Omental fat pad (tissue), 4 donors: Measurements from ENCODE around the gene ARF3. TPM values are rescaled to one million over a fixed set of nuclear protein-coding genes. Genes with fewer than 3 reads are reported as not detected.

Source experiments
- ATAC-seq: fragments of 150-250 bp; one replicate; pipeline ENCODE4 v1.9.1; 2016; ENCODE audit warnings: mild to moderate bottlenecking, moderate library complexity; ENCODE audit not compliant: low FRiP score
- DNase-seq: peaks from one replicate; pipeline ENCODE4 v3.0.0-alpha.2; 2019; ENCODE audit warnings: low spot score
- CTCF ChIP-seq, 3 donors: fragments of 450-650 bp; IDR thresholded peaks; one replicate each; pipeline ENCODE4 v1.5.1; 2016 to 2017; ENCODE audit warnings: antibody characterized with exemption in 3 of 3, mild to moderate bottlenecking in 3 of 3, moderate library complexity in 2 of 3
- total RNA-seq, 4 donors: library from RNA; depleted of rRNA; stranded (reverse); fragments of >200 nt; gene quantifications; one replicate each; pipeline ENCODE4 v1.1.0, GENCODE V29; 2016

ARF3 gene
- total RNA-seq, 4 donors from 2014 or later = 57.1 to 91.5 (median 68.3) TPM

GRCh38 chr12:48969833-48970701, 12.8 kb upstream of the ARF3 start:
- peak; percentile 67 for ATAC-seq
- no peak for TF ChIP-seq CTCF (IDR thresholded peaks at IDR 0.05)
- no peak for DNase-seq

- ATAC-seq (no peak), DNase-seq (no peak)
- TF ChIP-seq CTCF (IDR thresholded peaks at IDR 0.05) = no peak
Measured at GRCh38 chr12:48969160-48969771, 12.0 kb upstream of the ARF3 start.

GRCh38 chr12:48968467-48968866, 11.2 kb upstream of the ARF3 start:
- ATAC-seq = no peak
- no peak for DNase-seq
- no peak for TF ChIP-seq CTCF (IDR thresholded peaks at IDR 0.05)

GRCh38 chr12:48967991-48968390, 10.7 kb upstream of the ARF3 start:
- DNase-seq (no peak), ATAC-seq (no peak)
- no peak for TF ChIP-seq CTCF (IDR thresholded peaks at IDR 0.05)

GRCh38 chr12:48966177-48966895, 9.0 kb upstream of the ARF3 start:
- ATAC-seq = no peak
- TF ChIP-seq CTCF (IDR thresholded peaks at IDR 0.05) = no peak
- DNase-seq = no peak

- DNase-seq (no peak), ATAC-seq (no peak)
- no peak for TF ChIP-seq CTCF (IDR thresholded peaks at IDR 0.05)
Measured at GRCh38 chr12:48965298-48965838, 8.1 kb upstream of the ARF3 start.
